GM12878 (cell line): Measurements from ENCODE around the gene ZDHHC3. TPM values are rescaled to one million over a fixed set of nuclear protein-coding genes. Genes with fewer than 3 reads are reported as not detected.

Experiments used
- ATAC-seq: fragments of 200-7000 bp; cut with Tn5 transposase; 3 replicates; pipeline ENCODE4 v1.9.1; 2020; ENCODE audit warnings: mild to moderate bottlenecking, moderate library complexity
- BruUV-seq: library from RNA; stranded (reverse); fragments of 400-500 nt; replicated peaks from 2 replicates; lab custom pipeline; 2021; lab: Mats Ljungman, UMichigan
- CTCF ChIA-PET: fragments of 300-600 bp; sonication (Branson Sonifier 250); formaldehyde crosslinking; extraction: SDS; loops from one replicate; lab custom pipeline; 2021; ENCODE audit warnings: inconsistent platforms; lab: Yijun Ruan, JAX
- POLR2A ChIA-PET: fragments of 350-600 bp; formaldehyde crosslinking; extraction: SDS; loops from one replicate; lab custom pipeline; 2021; ENCODE audit warnings: inconsistent platforms; lab: Charles Lee
- RAD21 ChIA-PET: fragments of 300-600 bp; sonication (Branson Sonifier 250); formaldehyde crosslinking; loops from one replicate; lab custom pipeline; 2023; ENCODE audit warnings: antibody characterized with exemption; ENCODE audit not compliant: unreplicated experiment; lab: Charles Lee
- SMC1A ChIA-PET: fragments of 300-600 bp; sonication (Branson Sonifier 250); formaldehyde crosslinking; loops from one replicate; lab custom pipeline; 2023; ENCODE audit not compliant: unreplicated experiment, uncharacterized antibody; lab: Charles Lee
- DNase-seq: peaks from one replicate; pipeline ENCODE4 v3.0.0-alpha.2; 2011; ENCODE audit warnings: low read depth, low spot score
- FAIRE-seq: peaks from 3 replicates; lab custom pipeline; 2011; peaks lifted over from hg19 to GRCh38; lab: Jason Lieb, UNC
- H2AFZ ChIP-seq: 2 replicates; pipeline ENCODE4 v1.6.0; 2011; ENCODE audit warnings: low read depth, low read length, control low read depth; ENCODE audit not compliant: control insufficient read depth
- H3K27ac ChIP-seq: 2 replicates; pipeline ENCODE4 v1.5.1; 2011; ENCODE audit warnings: control low read depth; ENCODE audit not compliant: control insufficient read depth, insufficient read depth
- H3K27me3 ChIP-seq, 2 experiments: replicated peaks in 1 of 2; 2 replicates each; pipeline versions ENCODE4 v1.6.0 to v1.6.1; 2011; ENCODE audit warnings: low read length in 1 of 2; ENCODE audit not compliant: control insufficient read depth in 2 of 2, insufficient read depth in 2 of 2
- H3K36me3 ChIP-seq, 2 experiments: 2 replicates each; pipeline ENCODE4 v1.5.1; 2011; ENCODE audit warnings: low read length in 1 of 2; ENCODE audit not compliant: control insufficient read depth in 2 of 2, insufficient read depth in 2 of 2
- H3K4me1 ChIP-seq: 2 replicates; pipeline ENCODE4 v1.6.1; 2011; ENCODE audit warnings: mild to moderate bottlenecking, low read length, moderate library complexity, mixed read lengths; ENCODE audit not compliant: control insufficient read depth, insufficient read depth
- H3K4me2 ChIP-seq: 2 replicates; pipeline ENCODE4 v1.6.0; 2011; ENCODE audit warnings: control low read depth; ENCODE audit not compliant: control insufficient read depth, insufficient read depth
- H3K4me3 ChIP-seq: fragments of 200-600 bp; sonication (generic); 2 replicates; pipeline ENCODE4 v1.5.1; 2016
- H3K79me2 ChIP-seq: 2 replicates; pipeline ENCODE4 v1.6.0; 2011; ENCODE audit warnings: low read length; ENCODE audit not compliant: control insufficient read depth, insufficient read depth
- H3K9ac ChIP-seq: 2 replicates; pipeline ENCODE4 v1.8.0; 2011; ENCODE audit warnings: low read length, control low read depth, mixed read lengths; ENCODE audit not compliant: control insufficient read depth, insufficient read depth
- H3K9me3 ChIP-seq: replicated peaks from 3 replicates; pipeline ENCODE4 v1.5.1; 2011; ENCODE audit warnings: mild to moderate bottlenecking, low read length; ENCODE audit not compliant: control insufficient read depth, insufficient read depth
- H4K20me1 ChIP-seq: 2 replicates; pipeline ENCODE4 v1.6.0; 2011; ENCODE audit not compliant: control insufficient read depth, insufficient read depth
- BHLHE40 ChIP-seq, 2 experiments: fragments of 450-650 bp in 1 of 2; IDR thresholded peaks; 2 replicates each; pipeline ENCODE4 v1.6.1; 2011 to 2017; ENCODE audit warnings: low read depth in 2 of 2, borderline replicate concordance in 1 of 2, improper control_type of control experiment in 1 of 2, low read length in 1 of 2, mild to moderate bottlenecking in 1 of 2
- CHD2 ChIP-seq: IDR thresholded peaks from 2 replicates; pipeline ENCODE4 v1.6.1; 2011; ENCODE audit warnings: low read depth, low read length, improper control_type of control experiment, borderline replicate concordance
- CREM ChIP-seq: IDR thresholded peaks from 2 replicates; pipeline ENCODE4 v1.6.1; 2014; ENCODE audit warnings: antibody characterized with exemption, low read depth
- DPF2 ChIP-seq: fragments of 450-650 bp; IDR thresholded peaks from 2 replicates; pipeline ENCODE4 v1.6.1; 2017; ENCODE audit warnings: mild to moderate bottlenecking
- EGR1 ChIP-seq, 2 experiments: IDR thresholded peaks; 1 replicate in 1 of 2; 2 replicates in 1 of 2; pipeline ENCODE4 v1.6.1; 2011 to 2012; ENCODE audit warnings: low read depth in 2 of 2, low read length in 2 of 2, borderline replicate concordance in 1 of 2, mild to moderate bottlenecking in 1 of 2, moderate library complexity in 1 of 2
- MEF2A ChIP-seq: IDR thresholded peaks from 2 replicates; pipeline ENCODE4 v1.6.1; 2011; ENCODE audit warnings: low read depth, mild to moderate bottlenecking, low read length, moderate library complexity; ENCODE audit not compliant: insufficient read depth
- RUNX3 ChIP-seq: IDR thresholded peaks from 2 replicates; pipeline ENCODE4 v1.6.1; 2012; ENCODE audit warnings: low read length, inconsistent platforms
- SIN3A ChIP-seq: IDR thresholded peaks from 2 replicates; pipeline ENCODE4 v1.6.1; 2012; ENCODE audit warnings: low read depth, low read length, improper control_type of control experiment
- SP1 ChIP-seq: IDR thresholded peaks from one replicate; pipeline ENCODE4 v1.6.1; 2011; ENCODE audit warnings: low read depth, low read length
- STAT3 ChIP-seq: IDR thresholded peaks from 2 replicates; pipeline ENCODE4 v1.6.1; 2011; ENCODE audit warnings: low read depth, low read length, improper control_type of control experiment
- TCF3 ChIP-seq: IDR thresholded peaks from 2 replicates; pipeline ENCODE4 v1.6.1; 2012; ENCODE audit warnings: low read depth, mild to moderate bottlenecking, low read length, borderline replicate concordance; ENCODE audit not compliant: insufficient read depth
- ZNF384 ChIP-seq: IDR thresholded peaks from 2 replicates; pipeline ENCODE4 v1.6.1; 2012; ENCODE audit warnings: low read depth, mild to moderate bottlenecking, low read length, improper control_type of control experiment, borderline replicate concordance
- WGBS: methylation state at CpG from one replicate; pipeline ENCODE4 v1.1.6; 2016; ENCODE audit warnings: low lambda C conversion rate; ENCODE audit not compliant: insufficient replicate concordance, insufficient coverage; ENCODE audit errors: missing lambda C conversion rate; 5-methylcytosine and 5-hydroxymethylcytosine counted together
- in situ Hi-C: fragments of 300-500 bp; cut with MboI; formaldehyde crosslinking; loops from 9 replicates; pipeline ENCODE4 v1.14.3; 2018; ENCODE audit warnings: mixed read lengths
- intact Hi-C: fragments of 100-400 bp; cut with micrococcal nuclease; formaldehyde crosslinking; loops from one replicate; pipeline ENCODE4 v1.14.2; 2022; ENCODE audit not compliant: unreplicated experiment
- polyA plus RNA-seq, 11 experiments: library from polyadenylated mRNA; depleted of rRNA in 4 of 11; unstranded in 6 of 11; stranded (reverse) in 5 of 11; fragments of >200 nt; fragmentation: Nextera tagmentation in 4 of 11; fragmentation: Illumina TruSeq in 1 of 11; extraction: Ambion mirVana in 4 of 11; extraction: Trizol in 1 of 11; gene quantifications; 1 replicate in 1 of 11; 2 replicates in 10 of 11; pipeline versions ENCODE4 v1.2.1 to v1.2.3, GENCODE V29; 2011 to 2016; ENCODE audit warnings: inconsistent platforms in 2 of 11, missing spikeins in 2 of 11, low read depth in 1 of 11
- total RNA-seq, 4 experiments: library from RNA; depleted of rRNA in 3 of 4; stranded (reverse); fragments of >200 nt in 3 of 4; fragmentation: Illumina TruSeq in 1 of 4; extraction: Trizol in 1 of 4; gene quantifications; 2 replicates each; pipeline versions ENCODE4 v1.2.1 to v1.2.3, GENCODE V29; 2013 to 2021
- TF ChIP-seq, protein P1 (sequence below): IDR thresholded peaks from 2 replicates; pipeline ENCODE4 v1.6.1; 2012; ENCODE audit warnings: low read depth, low read length, improper control_type of control experiment
- TF ChIP-seq, protein P2 (sequence below): fragments of 450-650 bp; IDR thresholded peaks from 2 replicates; pipeline ENCODE4 v1.6.1; 2017; ENCODE audit warnings: borderline replicate concordance

Gene ZDHHC3
- total and polyA plus RNA-seq, 10 of the 15 experiments (the other 5 are each of a cell fraction or from before 2014, with no cell fraction given), result 6.8 to 79.1 (median 40.8) TPM

DNA sequence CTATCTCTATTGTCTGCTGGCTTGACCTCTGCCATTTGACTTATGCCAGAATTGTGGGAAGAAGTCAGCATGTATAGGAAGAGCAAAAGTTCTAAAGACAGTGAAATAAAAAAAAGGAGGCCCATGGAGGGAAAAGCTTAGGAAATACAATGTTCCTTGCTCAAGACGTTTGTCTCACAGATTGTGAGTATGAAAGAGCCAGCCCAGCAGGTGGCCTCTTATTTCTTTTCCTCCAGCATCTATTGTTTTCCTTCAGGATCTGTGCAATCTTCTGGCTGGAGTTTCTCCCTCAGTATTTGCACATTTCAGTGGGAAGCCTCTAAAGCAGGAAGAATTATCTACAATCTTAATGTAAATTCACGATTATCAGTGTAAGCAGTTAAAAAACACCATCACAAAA lies 43.7 kb downstream of the ZDHHC3 start:
- TF ChIP-seq TCF3, result no peak
- TF ChIP-seq CHD2, result no peak
- TF ChIP-seq ZNF384, result no peak
- Histone ChIP-seq H4K20me1 (no peaks in the 10 kb centered on the region), H3K27me3 (no peaks in the 10 kb centered on the region), H3K4me1 (no peaks in the 10 kb centered on the region), H3K9me3 (no peaks in the 10 kb centered on the region), H3K79me2 (no peaks in the 10 kb centered on the region), H3K4me2 (no peak overlapping the region), H3K4me3 (no peak overlapping the region), H2AFZ (no peak overlapping the region), H3K9ac (no peak overlapping the region), H3K27ac (no peak overlapping the region), H3K36me3 (peaks cover 3 to 20% of the 10 kb centered on the region in 2 experiments; a peak in 3 of 4 replicates)
- SMC1A ChIA-PET, result no interaction called here
- POLR2A ChIA-PET, result no interaction called here
- DNase-seq, result no peak
- no peak for ATAC-seq
- in situ Hi-C loops (no loop called here), intact Hi-C loops (no loop called here)
- no peak for FAIRE-seq
- CTCF ChIA-PET, result no interaction called here
- RAD21 ChIA-PET, result no interaction called here
- 72% methylated on average over 2 of the region's 2 CpGs for WGBS
- no TSS peak for BruUV-seq

DNA sequence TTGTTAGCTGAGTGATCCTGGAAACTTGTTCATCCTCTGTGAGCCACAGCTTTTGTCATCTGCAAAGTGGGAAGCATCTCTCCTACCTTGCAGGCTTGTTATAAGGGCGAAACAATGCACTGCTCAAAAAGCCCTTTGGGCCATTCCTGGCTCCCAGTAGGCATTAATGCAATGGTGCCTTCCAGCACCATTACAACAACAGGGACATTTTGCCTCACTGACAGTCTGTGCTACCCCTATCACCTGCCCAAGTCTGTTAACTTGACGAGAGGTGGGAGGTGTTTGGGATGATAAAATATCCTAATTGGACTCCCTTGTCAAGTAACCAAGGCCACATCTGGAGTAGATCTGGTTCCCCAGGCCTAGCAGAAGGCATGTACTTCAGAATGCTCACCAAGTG lies 44.2 kb downstream of the ZDHHC3 start:
- no TSS peak for BruUV-seq
- no peak overlapping the region for H3K9ac ChIP-seq
- WGBS, result 93% methylated on average over 2 of the region's 2 CpGs
- H2AFZ ChIP-seq, result no peak overlapping the region
- RAD21 ChIA-PET, result no interaction called here
- no peaks in the 10 kb centered on the region for H3K9me3 ChIP-seq
- H3K4me1 ChIP-seq, result no peaks in the 10 kb centered on the region
- POLR2A ChIA-PET, result no interaction called here
- in situ Hi-C loops (no loop called here), intact Hi-C loops (no loop called here)
- CTCF ChIA-PET, result no interaction called here
- no peak overlapping the region for H3K27ac ChIP-seq
- no peak overlapping the region for H3K4me3 ChIP-seq
- DNase-seq (no peak), FAIRE-seq (no peak), ATAC-seq (no peak)
- H3K36me3 ChIP-seq, result peaks cover 3 to 21% of the 10 kb centered on the region in 2 experiments; a peak in 3 of 4 replicates
- SMC1A ChIA-PET, result no interaction called here
- no peaks in the 10 kb centered on the region for H3K79me2 ChIP-seq
- no peaks in the 10 kb centered on the region for H4K20me1 ChIP-seq
- H3K4me2 ChIP-seq, result no peak overlapping the region
- no peaks in the 10 kb centered on the region for H3K27me3 ChIP-seq
- TF ChIP-seq BHLHE40 (IDR thresholded peaks at IDR 0.05; ENCODE audit: borderline replicate concordance in 1 of 2, low read depth in 2 of 2, low read length in 1 of 2), result no peak
- TF ChIP-seq, protein P1, sequence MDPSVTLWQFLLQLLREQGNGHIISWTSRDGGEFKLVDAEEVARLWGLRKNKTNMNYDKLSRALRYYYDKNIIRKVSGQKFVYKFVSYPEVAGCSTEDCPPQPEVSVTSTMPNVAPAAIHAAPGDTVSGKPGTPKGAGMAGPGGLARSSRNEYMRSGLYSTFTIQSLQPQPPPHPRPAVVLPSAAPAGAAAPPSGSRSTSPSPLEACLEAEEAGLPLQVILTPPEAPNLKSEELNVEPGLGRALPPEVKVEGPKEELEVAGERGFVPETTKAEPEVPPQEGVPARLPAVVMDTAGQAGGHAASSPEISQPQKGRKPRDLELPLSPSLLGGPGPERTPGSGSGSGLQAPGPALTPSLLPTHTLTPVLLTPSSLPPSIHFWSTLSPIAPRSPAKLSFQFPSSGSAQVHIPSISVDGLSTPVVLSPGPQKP, result no peak
- TF ChIP-seq RUNX3, result no peak
- TF ChIP-seq SIN3A, result no peak
- no peak for TF ChIP-seq STAT3
- no peak for TF ChIP-seq SP1
- no peak for TF ChIP-seq EGR1 (IDR thresholded peaks at IDR 0.05; ENCODE audit: borderline replicate concordance in 1 of 2, low read depth in 2 of 2, low read length in 2 of 2)
- no peak for TF ChIP-seq DPF2
- TF ChIP-seq CREM, result no peak
- TF ChIP-seq, protein P2, sequence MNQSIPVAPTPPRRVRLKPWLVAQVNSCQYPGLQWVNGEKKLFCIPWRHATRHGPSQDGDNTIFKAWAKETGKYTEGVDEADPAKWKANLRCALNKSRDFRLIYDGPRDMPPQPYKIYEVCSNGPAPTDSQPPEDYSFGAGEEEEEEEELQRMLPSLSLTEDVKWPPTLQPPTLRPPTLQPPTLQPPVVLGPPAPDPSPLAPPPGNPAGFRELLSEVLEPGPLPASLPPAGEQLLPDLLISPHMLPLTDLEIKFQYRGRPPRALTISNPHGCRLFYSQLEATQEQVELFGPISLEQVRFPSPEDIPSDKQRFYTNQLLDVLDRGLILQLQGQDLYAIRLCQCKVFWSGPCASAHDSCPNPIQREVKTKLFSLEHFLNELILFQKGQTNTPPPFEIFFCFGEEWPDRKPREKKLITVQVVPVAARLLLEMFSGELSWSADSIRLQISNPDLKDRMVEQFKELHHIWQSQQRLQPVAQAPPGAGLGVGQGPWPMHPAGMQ, result no peak
- no peak for TF ChIP-seq MEF2A
